GM18511 (cell line): ENCODE measurements around the gene NFAM1.

Experiments
- ATAC-seq: cut with Tn5 transposase; IDR thresholded peaks from one replicate; pipeline ENCODE4 v1.9.1; 2021; ENCODE audit warnings: mild to moderate bottlenecking, moderate library complexity; ENCODE audit not compliant: unreplicated experiment

Gene NFAM1

DNA sequence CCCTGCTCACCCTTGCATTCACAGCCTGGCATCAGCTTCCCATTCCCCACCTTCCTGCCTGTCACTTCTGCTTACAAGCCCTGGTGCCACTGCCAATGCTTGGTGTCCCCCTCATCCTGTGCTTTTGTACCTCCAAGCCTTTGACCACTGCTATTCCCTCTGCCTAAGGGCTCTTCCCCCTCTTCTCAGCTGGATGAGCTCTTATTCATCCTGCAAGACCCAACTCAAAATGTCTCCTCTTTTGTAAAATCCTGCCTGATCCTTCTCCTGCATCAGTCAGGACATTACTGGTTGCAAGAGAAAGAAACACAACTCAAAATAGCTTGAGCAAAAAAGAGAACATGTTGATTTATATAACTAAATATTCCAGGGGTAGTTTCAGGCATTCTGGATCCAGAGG lies 94.8 kb downstream of the NFAM1 start:
- ATAC-seq, result no peak

GRCh38 chr22:42336527-42337227 lies 95.5 kb downstream of the NFAM1 start:
- ATAC-seq, result no peak

- ATAC-seq, result no peak
Observed at GRCh38 chr22:42335839-42336378, 96.3 kb downstream of the NFAM1 start.

- no peak for ATAC-seq
Observed at GRCh38 chr22:42334875-42335512, 97.2 kb downstream of the NFAM1 start.

- ATAC-seq, result no peak
Observed at GRCh38 chr22:42333544-42333943, 98.7 kb downstream of the NFAM1 start.

DNA sequence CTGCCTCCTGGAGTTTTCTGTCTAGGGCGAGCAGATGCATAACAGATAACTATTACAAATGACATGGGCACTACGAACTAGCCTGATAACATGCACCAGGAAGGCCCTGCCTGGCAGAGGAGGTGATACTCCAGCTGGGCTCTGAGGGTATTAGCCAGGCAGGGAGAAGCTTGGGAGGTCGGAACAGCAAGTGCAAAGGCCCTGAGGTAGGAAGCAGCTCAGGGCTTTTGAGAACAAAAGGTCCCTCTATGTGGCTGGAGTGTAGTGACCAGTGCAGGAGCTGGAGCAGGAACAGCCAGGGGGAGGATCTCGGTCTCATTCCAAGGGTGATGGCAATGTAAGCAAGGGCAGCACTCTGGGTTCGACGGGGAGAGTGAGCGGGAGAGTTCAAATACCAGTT lies 100.1 kb downstream of the NFAM1 start:
- ATAC-seq, result no peak

- ATAC-seq, result no peak
Observed at GRCh38 chr22:42331014-42331413, 101.2 kb downstream of the NFAM1 start.
